OCI-LY7 (cell line): ENCODE results near the gene TGFB1. TPM values are rescaled to one million over a fixed set of nuclear protein-coding genes. Genes with fewer than 3 reads are reported as not detected.

Experiments
- BruUV-seq: library from RNA; stranded (reverse); fragments of 400-500 nt; replicated peaks from 2 replicates; lab custom pipeline; 2021; lab: Mats Ljungman, UMichigan
- CTCF ChIA-PET: fragments of 300-600 bp; sonication (Branson Sonifier 250); formaldehyde crosslinking; loops from one replicate; lab custom pipeline; 2022; ENCODE audit warnings: antibody characterized with exemption; ENCODE audit not compliant: unreplicated experiment; lab: Charles Lee
- POLR2A ChIA-PET: fragments of 300-600 bp; sonication (Branson Sonifier 250); formaldehyde crosslinking; loops from one replicate; lab custom pipeline; 2022; ENCODE audit warnings: antibody characterized with exemption; lab: Charles Lee
- DNase-seq: peaks from one replicate; pipeline ENCODE4 v3.0.0-alpha.2; 2015; ENCODE audit warnings: low spot score
- H2AFZ ChIP-seq: fragments of 200-600 bp; sonication (generic), shearing (Covaris generic); 2 replicates; pipeline ENCODE4 v1.6.1; 2014; ENCODE audit warnings: mild to moderate bottlenecking, antibody characterized with exemption, low read length, moderate library complexity
- H3K27ac ChIP-seq: fragments of 200-600 bp; sonication (generic); 2 replicates; pipeline ENCODE4 v1.5.1; 2014; ENCODE audit warnings: mixed run types, low read depth, mild to moderate bottlenecking, moderate library complexity, low read length, inconsistent platforms; ENCODE audit not compliant: poor library complexity, severe bottlenecking
- H3K36me3 ChIP-seq: fragments of 200-600 bp; sonication (generic); 2 replicates; pipeline ENCODE4 v1.6.1; 2014; ENCODE audit warnings: mild to moderate bottlenecking, antibody characterized with exemption, low read length, moderate library complexity, mixed read lengths; ENCODE audit not compliant: insufficient read depth
- H3K4me1 ChIP-seq: fragments of 200-600 bp; sonication (generic); 2 replicates; pipeline ENCODE4 v1.5.1; 2014; ENCODE audit warnings: mild to moderate bottlenecking, low read length; ENCODE audit not compliant: insufficient read depth, poor library complexity, severe bottlenecking
- H3K4me2 ChIP-seq: fragments of 200-600 bp; sonication (generic); 2 replicates; pipeline ENCODE4 v1.6.1; 2014; ENCODE audit warnings: mild to moderate bottlenecking, low read length
- H3K4me3 ChIP-seq: fragments of 200-600 bp; sonication (generic); 2 replicates; pipeline ENCODE4 v1.5.1; 2014; ENCODE audit warnings: mild to moderate bottlenecking, low read depth, low read length; ENCODE audit not compliant: poor library complexity, severe bottlenecking
- H3K79me2 ChIP-seq: fragments of 200-600 bp; sonication (generic); 2 replicates; pipeline ENCODE4 v1.6.1; 2016; ENCODE audit warnings: low read depth, mild to moderate bottlenecking, low read length, moderate library complexity, mixed read lengths; ENCODE audit not compliant: insufficient read depth
- H3K9me2 ChIP-seq: fragments of 200-600 bp; sonication (generic); 2 replicates; pipeline ENCODE4 v1.6.1; 2016; ENCODE audit warnings: mild to moderate bottlenecking, low read length, mixed read lengths; ENCODE audit not compliant: insufficient read depth
- H3K9me3 ChIP-seq: fragments of 200-600 bp; sonication (generic); 2 replicates; pipeline ENCODE4 v1.6.1; 2014; ENCODE audit warnings: mild to moderate bottlenecking, mixed run types, low read length, mixed read lengths
- H4K20me1 ChIP-seq: fragments of 200-600 bp; sonication (generic); 2 replicates; pipeline ENCODE4 v1.6.1; 2014; ENCODE audit warnings: mild to moderate bottlenecking, antibody characterized with exemption, low read length, moderate library complexity, mixed read lengths; ENCODE audit not compliant: insufficient read depth
- CTCF ChIP-seq: fragments of 200-600 bp; sonication (generic); conservative IDR thresholded peaks from 2 replicates; pipeline ENCODE4 v1.5.1; 2014; ENCODE audit warnings: mild to moderate bottlenecking, antibody characterized with exemption, low read length, moderate library complexity, mixed read lengths
- EZH2phosphoT487 ChIP-seq: fragments of 200-600 bp; sonication (generic); IDR thresholded peaks from 2 replicates; pipeline ENCODE4 v1.6.1; 2018; ENCODE audit warnings: low read depth, borderline replicate concordance, mild to moderate bottlenecking, mixed run types, antibody characterized with exemption, low read length, moderate library complexity, mixed read lengths
- intact Hi-C: fragments of 100-400 bp; cut with micrococcal nuclease; formaldehyde crosslinking; loops from one replicate; pipeline ENCODE4 v1.10.0; 2022; ENCODE audit not compliant: unreplicated experiment
- total RNA-seq, 2 experiments: library from RNA; depleted of rRNA in 1 of 2; stranded (reverse); fragments of >200 nt in 1 of 2; shearing (Covaris generic) in 1 of 2; gene quantifications; 2 replicates each; pipeline ENCODE4 v1.2.3, GENCODE V29; 2014 to 2022

TGFB1 gene
- total RNA-seq, 2 experiments from 2014 or later, result 15.5 to 88.8 TPM

GRCh38 chr19:41327576-41328156 is 26.1 kb downstream of the TGFB1 start:
- CTCF ChIA-PET, result interaction anchor here (0.7 kb wide), 1 partner anchor 25 kb away, joined by 4 read pairs; no protein-coding TSS in a partner anchor

GRCh38 chr19:41327076-41327575 is 26.6 kb downstream of the TGFB1 start:
- no peak for TF ChIP-seq CTCF
- TF ChIP-seq EZH2phosphoT487, result no peak
- intact Hi-C loops, result loop anchor here (1.0 to 2.0 kb wide), 3 partner anchors 16 to 62 kb away; partner anchors contain the start of genes CCDC97 and HNRNPUL1
- Histone ChIP-seq H2AFZ (no peak overlapping the region; the same call in 1 of the 2 replicates), H3K9me3 (no peaks in the 10 kb centered on the region), H3K27ac (peak overlapping the region; percentile 79), H3K4me2 (peak overlapping the region; percentile 88), H3K36me3 (peaks cover 55% of the 10 kb centered on the region), H3K4me1 (peaks cover 53% of the 10 kb centered on the region), H4K20me1 (no peaks in the 10 kb centered on the region), H3K79me2 (no peaks in the 10 kb centered on the region), H3K9me2 (no peaks in the 10 kb centered on the region), H3K4me3 (peak overlapping the region; percentile 61)
- no peak for DNase-seq
- POLR2A ChIA-PET, result interaction anchor here (1.1 to 1.2 kb wide), 3 partner anchors 26 to 112 kb away, joined by 3 to 4 read pairs (median 4); no protein-coding TSS in a partner anchor
- CTCF ChIA-PET, result interaction anchor here (0.7 kb wide), 1 partner anchor 26 kb away, joined by 4 read pairs; no protein-coding TSS in a partner anchor
- no TSS peak for BruUV-seq

More at GRCh38 chr19:41327576-41328156, 26.1 kb downstream of the TGFB1 start:
- no TSS peak for BruUV-seq
- H3K27ac ChIP-seq, result peak overlapping the region; percentile 79
- no peak overlapping the region; the same call in 1 of the 2 replicates for H2AFZ ChIP-seq
- peak overlapping the region; percentile 88 for H3K4me2 ChIP-seq
- no peaks in the 10 kb centered on the region for H3K9me2 ChIP-seq
- peak; percentile 80 for DNase-seq
- intact Hi-C loops, result loop anchor here (1.0 to 2.0 kb wide), 3 partner anchors 17 to 63 kb away; partner anchors contain the start of genes CCDC97 and HNRNPUL1
- no peak for TF ChIP-seq CTCF
- no peak for TF ChIP-seq EZH2phosphoT487
- H3K36me3 ChIP-seq, result peaks cover 55% of the 10 kb centered on the region
- no peaks in the 10 kb centered on the region for H3K9me3 ChIP-seq
- POLR2A ChIA-PET, result interaction anchor here (1.1 to 1.2 kb wide), 3 partner anchors 25 to 111 kb away, joined by 3 to 4 read pairs (median 4); no protein-coding TSS in a partner anchor
- no peaks in the 10 kb centered on the region for H3K79me2 ChIP-seq
- peaks cover 53% of the 10 kb centered on the region for H3K4me1 ChIP-seq
- peak overlapping the region; percentile 61 for H3K4me3 ChIP-seq
- H4K20me1 ChIP-seq, result no peaks in the 10 kb centered on the region
